K562 (cell line): ENCODE results near the gene MIDN. TPM values are rescaled to one million over a fixed set of nuclear protein-coding genes. Genes with fewer than 3 reads are reported as not detected.

ENCODE experiments used
- ATAC-seq: fragments of 200-7000 bp; cut with Tn5 transposase; 3 replicates; pipeline ENCODE4 v1.9.1; 2020; ENCODE audit warnings: moderate library complexity
- BruUV-seq: library from RNA; stranded (reverse); fragments of 400-500 nt; replicated peaks from 2 replicates; lab custom pipeline; 2021; lab: Mats Ljungman, UMichigan
- CTCF ChIA-PET: fragments of 300-600 bp; formaldehyde crosslinking; extraction: SDS; loops from one replicate; lab custom pipeline; 2021; ENCODE audit warnings: low intra/inter-chr PET ratio; lab: Yijun Ruan, JAX
- POLR2A ChIA-PET: fragments of 300-600, 350-650 bp; sonication (Branson Sonifier 250); formaldehyde crosslinking; extraction: SDS; loops from one replicate; lab custom pipeline; 2021; ENCODE audit warnings: antibody characterized with exemption, inconsistent platforms; lab: Yijun Ruan, JAX
- DNase-seq, 4 experiments: peaks; one replicate each; pipeline versions ENCODE4 v3.0.0 to v3.0.0-alpha.2; 2011 to 2018; ENCODE audit warnings: low spot score in 3 of 4, mixed read lengths in 3 of 4; ENCODE audit errors: extremely low read depth in 1 of 4
- FAIRE-seq: peaks from 2 replicates; lab custom pipeline; 2011; peaks lifted over from hg19 to GRCh38; lab: Jason Lieb, UNC
- H2AFZ ChIP-seq: 2 replicates; pipeline ENCODE4 v1.6.0; 2011; ENCODE audit warnings: low read depth, low read length, control low read depth, inconsistent platforms
- H3K27ac ChIP-seq: fragments of 200-600 bp; 3 replicates; pipeline ENCODE4 v1.8.0; 2011; ENCODE audit warnings: low read depth, mild to moderate bottlenecking, control low read depth, inconsistent platforms, low read length, moderate library complexity, mixed read lengths; ENCODE audit errors: extremely low read depth
- H3K27me3 ChIP-seq, 2 experiments: fragments of 300-600 bp in 1 of 2; 2 replicates in 1 of 2; 3 replicates in 1 of 2; pipeline versions ENCODE4 v1.6.0 to v1.8.0; 2011; ENCODE audit warnings: inconsistent platforms in 2 of 2, low read length in 2 of 2, mild to moderate bottlenecking in 1 of 2, mixed read lengths in 1 of 2, moderate library complexity in 1 of 2; ENCODE audit not compliant: control insufficient read depth in 2 of 2, insufficient read depth in 2 of 2
- H3K36me3 ChIP-seq: fragments of 300-600 bp; 3 replicates; pipeline ENCODE4 v1.8.0; 2011; ENCODE audit warnings: mild to moderate bottlenecking, low read length, inconsistent platforms; ENCODE audit not compliant: control insufficient read depth, insufficient read depth
- H3K4me1 ChIP-seq, 2 experiments: fragments of 200-600 bp in 1 of 2; replicated peaks in 1 of 2; 2 replicates in 1 of 2; 3 replicates in 1 of 2; pipeline versions ENCODE4 v1.5.1 to v1.8.0; 2011; ENCODE audit warnings: inconsistent platforms in 2 of 2, low read length in 2 of 2, mild to moderate bottlenecking in 1 of 2, mixed read lengths in 1 of 2, moderate library complexity in 1 of 2; ENCODE audit not compliant: control insufficient read depth in 2 of 2, insufficient read depth in 2 of 2
- H3K4me2 ChIP-seq: 2 replicates; pipeline ENCODE4 v1.6.1; 2011; ENCODE audit warnings: low read length, control low read depth, inconsistent platforms, mixed read lengths; ENCODE audit not compliant: insufficient read depth
- H3K4me3 ChIP-seq: fragments of 200-600 bp; sonication (generic), shearing (Covaris generic); 2 replicates; pipeline ENCODE4 v1.5.1; 2016; ENCODE audit warnings: control low read depth, inconsistent platforms
- H3K79me2 ChIP-seq: fragments of 200-600 bp; 3 replicates; pipeline ENCODE4 v1.8.0; 2011; ENCODE audit warnings: low read length, inconsistent platforms; ENCODE audit not compliant: control insufficient read depth, insufficient read depth
- H3K9ac ChIP-seq, 2 experiments: 2 replicates each; pipeline versions ENCODE4 v1.6.0 to v1.6.1; 2011; ENCODE audit warnings: low read depth in 2 of 2, low read length in 2 of 2, control low read depth in 1 of 2, inconsistent platforms in 1 of 2, mild to moderate bottlenecking in 1 of 2, mixed read lengths in 1 of 2; ENCODE audit not compliant: insufficient read depth in 1 of 2
- H3K9me1 ChIP-seq: one replicate; pipeline ENCODE4 v1.6.0; 2011; ENCODE audit warnings: inconsistent platforms, mild to moderate bottlenecking, low read length, moderate library complexity; ENCODE audit not compliant: control insufficient read depth, insufficient read depth
- H3K9me3 ChIP-seq: replicated peaks from 2 replicates; pipeline ENCODE4 v1.5.1; 2011; ENCODE audit warnings: low read depth, low read length, inconsistent platforms; ENCODE audit not compliant: control insufficient read depth, insufficient read depth
- H4K20me1 ChIP-seq: replicated peaks from 2 replicates; pipeline ENCODE4 v1.6.1; 2011; ENCODE audit warnings: low read length, inconsistent platforms, mixed read lengths; ENCODE audit not compliant: control insufficient read depth, insufficient read depth
- CTCF ChIP-seq, 3 experiments: IDR thresholded peaks in 2 of 3; conservative IDR thresholded peaks in 1 of 3; 2 replicates each; pipeline ENCODE4 v1.5.1; 2011 to 2012; ENCODE audit warnings: low read length in 3 of 3, mild to moderate bottlenecking in 3 of 3, control low read depth in 2 of 3, improper control_type of control experiment in 1 of 3, inconsistent platforms in 1 of 3, low read depth in 1 of 3, mixed read lengths in 1 of 3, moderate library complexity in 1 of 3; ENCODE audit not compliant: insufficient read depth in 2 of 3
- EGR1 ChIP-seq: fragments of 450-650 bp; conservative IDR thresholded peaks from 2 replicates; pipeline ENCODE4 v1.6.1; 2017; ENCODE audit warnings: mild to moderate bottlenecking
- SMAD4 ChIP-seq: fragments of 250-450 bp; sonication (Bioruptor Pico); conservative IDR thresholded peaks from 2 replicates; pipeline ENCODE4 v1.8.0; 2021; ENCODE audit warnings: inconsistent platforms, mild to moderate bottlenecking, moderate library complexity
- SMARCA4 ChIP-seq: fragments of 450-650 bp; IDR thresholded peaks from 2 replicates; pipeline ENCODE4 v1.6.1; 2016
- SMARCE1 ChIP-seq: fragments of 450-650 bp; IDR thresholded peaks from 2 replicates; pipeline ENCODE4 v1.7.1; 2016; ENCODE audit warnings: mild to moderate bottlenecking
- TEAD4 ChIP-seq, 2 experiments: sonication (generic) in 1 of 2; formaldehyde crosslinking in 1 of 2; IDR thresholded peaks; 2 replicates each; pipeline versions ENCODE4 v1.6.1 to v1.8.0; 2012 to 2022; ENCODE audit warnings: borderline replicate concordance in 1 of 2, inconsistent platforms in 1 of 2, low read length in 1 of 2, mild to moderate bottlenecking in 1 of 2, missing genetic modification reagents in 1 of 2
- YBX1 ChIP-seq: fragments of 450-650 bp; IDR thresholded peaks from 2 replicates; pipeline ENCODE4 v1.7.1; 2016; ENCODE audit warnings: mild to moderate bottlenecking
- ZBTB7A ChIP-seq: IDR thresholded peaks from 2 replicates; pipeline ENCODE4 v1.6.1; 2011; ENCODE audit warnings: low read depth, mild to moderate bottlenecking, low read length, moderate library complexity, borderline replicate concordance; ENCODE audit not compliant: control insufficient read depth
- ZNF764 ChIP-seq: fragments of 250-450 bp; sonication (Bioruptor Pico); IDR thresholded peaks from 2 replicates; pipeline ENCODE4 v1.4.0; 2020; ENCODE audit warnings: low read depth, mild to moderate bottlenecking, moderate library complexity
- WGBS: fragments of 100-300 bp; shearing (Covaris generic); methylation state at CpG from one replicate; pipeline ENCODE4 v1.1.6; 2016; ENCODE audit warnings: low coverage, mixed read lengths; ENCODE audit not compliant: insufficient coverage; ENCODE audit errors: missing lambda C conversion rate; 5-methylcytosine and 5-hydroxymethylcytosine counted together
- in situ Hi-C: fragments of 300-500 bp; cut with MboI; formaldehyde crosslinking; loops from 4 replicates; pipeline ENCODE4 v1.15.0; 2018; ENCODE audit warnings: inconsistent platforms, mixed read lengths
- intact Hi-C: fragments of 100-400 bp; cut with micrococcal nuclease; formaldehyde crosslinking; loops from 2 replicates; pipeline ENCODE4 v1.14.2; 2022
- polyA plus RNA-seq, 8 experiments: library from polyadenylated mRNA; depleted of rRNA in 4 of 8; stranded (reverse) in 5 of 8; unstranded in 3 of 8; fragments of >200 nt; fragmentation: Nextera tagmentation in 2 of 8; fragmentation: Illumina TruSeq in 1 of 8; extraction: Ambion mirVana in 2 of 8; extraction: Trizol in 1 of 8; gene quantifications; 2 replicates each; pipeline versions ENCODE4 v1.2.1 to v1.2.3, GENCODE V29; 2011 to 2014; ENCODE audit warnings: inconsistent platforms in 1 of 8, missing spikeins in 1 of 8
- total RNA-seq, 7 experiments: library from RNA; depleted of rRNA in 6 of 7; stranded (reverse); fragments of >200 nt in 6 of 7; fragmentation: Illumina TruSeq in 2 of 7; extraction: Trizol in 2 of 7; gene quantifications; 2 replicates each; pipeline versions ENCODE4 v1.2.1 to v1.2.3, GENCODE V29; 2011 to 2021; ENCODE audit warnings: low replicate concordance in 1 of 7
- TF ChIP-seq, protein P1 (sequence below): IDR thresholded peaks from 2 replicates; pipeline ENCODE4 v1.6.1; 2011; ENCODE audit warnings: borderline replicate concordance, low read depth, mild to moderate bottlenecking, moderate library complexity, low read length; ENCODE audit not compliant: insufficient read depth, poor library complexity, severe bottlenecking
- TF ChIP-seq, protein P2 (sequence below): fragments of 450-650 bp; IDR thresholded peaks from 2 replicates; pipeline ENCODE4 v1.6.1; 2018; ENCODE audit not compliant: partially characterized antibody
- TF ChIP-seq, protein P3 (sequence below): fragments of 450-650 bp; IDR thresholded peaks from one replicate; pipeline ENCODE4 v1.6.1; 2018; ENCODE audit warnings: mild to moderate bottlenecking, moderate library complexity; ENCODE audit not compliant: partially characterized antibody

MIDN gene
- total and polyA plus RNA-seq, 9 of the 15 experiments (the other 6 are each of a cell fraction or from before 2014, with no cell fraction given): 0.17 to 120 (median 10.1) TPM

DNA sequence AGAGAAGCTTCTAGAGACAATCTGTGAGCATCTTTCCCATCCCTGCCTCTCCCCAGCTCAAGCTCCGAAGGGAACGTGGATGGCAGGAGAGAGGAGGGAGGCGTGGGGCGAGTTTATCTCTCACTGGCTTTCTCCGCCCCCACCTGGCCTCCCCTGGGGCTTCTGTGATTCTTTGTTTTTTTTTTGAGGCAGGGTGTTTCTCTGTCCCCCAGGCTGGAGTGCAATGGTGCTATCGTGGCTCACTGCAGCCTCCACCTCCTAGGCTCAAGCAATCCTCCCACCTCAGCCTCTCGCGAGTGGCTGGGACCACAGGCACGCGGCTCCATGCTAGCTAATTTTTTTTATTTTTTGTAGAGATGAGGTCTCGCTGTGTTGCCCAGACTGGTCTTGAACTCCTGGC is 60.3 kb downstream of the MIDN start:
- intact Hi-C loops (no loop called here), in situ Hi-C loops (no loop called here)
- Histone ChIP-seq H3K4me1 (peaks cover 6 to 75% of the 10 kb centered on the region in 2 experiments), H3K9me3 (no peaks in the 10 kb centered on the region), H3K4me3 (no peak overlapping the region), H3K36me3 (no peaks in the 10 kb centered on the region), H3K27ac (no peak overlapping the region), H3K27me3 (no peaks in the 10 kb centered on the region), H3K9ac (peak overlapping the region; percentile 12 to 93; a peak in 2 of 4 replicates), H3K4me2 (peak overlapping the region; percentile 95), H2AFZ (no peak overlapping the region), H4K20me1 (peaks cover 8% of the 10 kb centered on the region; the same call in 1 of the 2 replicates), H3K79me2 (peaks cover 16% of the 10 kb centered on the region; the same call in 2 of the 3 replicates), H3K9me1 (no peaks in the 10 kb centered on the region)
- 6% methylated on average over 11 of the region's 11 CpGs for WGBS
- ChIA-PET CTCF (no interaction called here), POLR2A (interaction anchor here (0.5 to 1.6 kb wide), 7 partner anchors 8 to 63 kb away, joined by 3 to 5 read pairs (median 5); partner anchors contain the start of gene CIRBP)
- peak in 3 of 4 experiments; percentile 45 to 75 (median 63) for DNase-seq
- peak; percentile 69 for FAIRE-seq
- no TSS peak for BruUV-seq
- ATAC-seq: peak; percentile 69
- TF ChIP-seq SMARCE1 (0 out of 2 replicates have a peak, but pooled peaks have one; percentile 12), YBX1 (no peak), TEAD4 (IDR thresholded peaks at IDR 0.05; ENCODE audit: low read length) (no peak), TEAD4 (CRISPR knock-in tag; IDR thresholded peaks at IDR 0.05; ENCODE audit: borderline replicate concordance) (no peak), SMAD4 (CRISPR knock-in tag) (0 out of 2 replicates have a peak, but pooled peaks have one; percentile 12), ZNF764 (CRISPR knock-in tag) (no peak), CTCF (IDR thresholded peaks at IDR 0.05 in 2 of 3, conservative IDR thresholded peaks at IDR 0.05 in 1 of 3; ENCODE audit: insufficient read depth in 2 of 3, low read depth in 1 of 3, low read length in 3 of 3) (peak in 2 of 3 experiments; percentile 9 to 15; a peak in 2 of 6 replicates), ZBTB7A (peak; percentile 64; the same call in 1 of the 2 replicates), SMARCA4 (peak; percentile 31; the same call in 1 of the 2 replicates), EGR1 (peak; percentile 80)
- TF ChIP-seq, protein P1, sequence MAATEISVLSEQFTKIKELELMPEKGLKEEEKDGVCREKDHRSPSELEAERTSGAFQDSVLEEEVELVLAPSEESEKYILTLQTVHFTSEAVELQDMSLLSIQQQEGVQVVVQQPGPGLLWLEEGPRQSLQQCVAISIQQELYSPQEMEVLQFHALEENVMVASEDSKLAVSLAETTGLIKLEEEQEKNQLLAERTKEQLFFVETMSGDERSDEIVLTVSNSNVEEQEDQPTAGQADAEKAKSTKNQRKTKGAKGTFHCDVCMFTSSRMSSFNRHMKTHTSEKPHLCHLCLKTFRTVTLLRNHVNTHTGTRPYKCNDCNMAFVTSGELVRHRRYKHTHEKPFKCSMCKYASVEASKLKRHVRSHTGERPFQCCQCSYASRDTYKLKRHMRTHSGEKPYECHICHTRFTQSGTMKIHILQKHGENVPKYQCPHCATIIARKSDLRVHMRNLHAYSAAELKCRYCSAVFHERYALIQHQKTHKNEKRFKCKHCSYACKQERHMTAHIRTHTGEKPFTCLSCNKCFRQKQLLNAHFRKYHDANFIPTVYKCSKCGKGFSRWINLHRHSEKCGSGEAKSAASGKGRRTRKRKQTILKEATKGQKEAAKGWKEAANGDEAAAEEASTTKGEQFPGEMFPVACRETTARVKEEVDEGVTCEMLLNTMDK: no peak
- TF ChIP-seq, protein P2, sequence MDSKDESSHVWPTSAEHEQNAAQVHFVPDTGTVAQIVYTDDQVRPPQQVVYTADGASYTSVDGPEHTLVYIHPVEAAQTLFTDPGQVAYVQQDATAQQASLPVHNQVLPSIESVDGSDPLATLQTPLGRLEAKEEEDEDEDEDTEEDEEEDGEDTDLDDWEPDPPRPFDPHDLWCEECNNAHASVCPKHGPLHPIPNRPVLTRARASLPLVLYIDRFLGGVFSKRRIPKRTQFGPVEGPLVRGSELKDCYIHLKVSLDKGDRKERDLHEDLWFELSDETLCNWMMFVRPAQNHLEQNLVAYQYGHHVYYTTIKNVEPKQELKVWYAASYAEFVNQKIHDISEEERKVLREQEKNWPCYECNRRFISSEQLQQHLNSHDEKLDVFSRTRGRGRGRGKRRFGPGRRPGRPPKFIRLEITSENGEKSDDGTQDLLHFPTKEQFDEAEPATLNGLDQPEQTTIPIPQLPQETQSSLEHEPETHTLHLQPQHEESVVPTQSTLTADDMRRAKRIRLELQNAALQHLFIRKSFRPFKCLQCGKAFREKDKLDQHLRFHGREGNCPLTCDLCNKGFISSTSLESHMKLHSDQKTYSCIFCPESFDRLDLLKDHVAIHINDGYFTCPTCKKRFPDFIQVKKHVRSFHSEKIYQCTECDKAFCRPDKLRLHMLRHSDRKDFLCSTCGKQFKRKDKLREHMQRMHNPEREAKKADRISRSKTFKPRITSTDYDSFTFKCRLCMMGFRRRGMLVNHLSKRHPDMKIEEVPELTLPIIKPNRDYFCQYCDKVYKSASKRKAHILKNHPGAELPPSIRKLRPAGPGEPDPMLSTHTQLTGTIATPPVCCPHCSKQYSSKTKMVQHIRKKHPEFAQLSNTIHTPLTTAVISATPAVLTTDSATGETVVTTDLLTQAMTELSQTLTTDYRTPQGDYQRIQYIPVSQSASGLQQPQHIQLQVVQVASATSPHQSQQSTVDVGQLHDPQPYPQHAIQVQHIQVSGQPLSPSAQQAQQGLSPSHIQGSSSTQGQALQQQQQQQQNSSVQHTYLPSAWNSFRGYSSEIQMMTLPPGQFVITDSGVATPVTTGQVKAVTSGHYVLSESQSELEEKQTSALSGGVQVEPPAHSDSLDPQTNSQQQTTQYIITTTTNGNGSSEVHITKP: peak; percentile 17
- TF ChIP-seq, protein P3, sequence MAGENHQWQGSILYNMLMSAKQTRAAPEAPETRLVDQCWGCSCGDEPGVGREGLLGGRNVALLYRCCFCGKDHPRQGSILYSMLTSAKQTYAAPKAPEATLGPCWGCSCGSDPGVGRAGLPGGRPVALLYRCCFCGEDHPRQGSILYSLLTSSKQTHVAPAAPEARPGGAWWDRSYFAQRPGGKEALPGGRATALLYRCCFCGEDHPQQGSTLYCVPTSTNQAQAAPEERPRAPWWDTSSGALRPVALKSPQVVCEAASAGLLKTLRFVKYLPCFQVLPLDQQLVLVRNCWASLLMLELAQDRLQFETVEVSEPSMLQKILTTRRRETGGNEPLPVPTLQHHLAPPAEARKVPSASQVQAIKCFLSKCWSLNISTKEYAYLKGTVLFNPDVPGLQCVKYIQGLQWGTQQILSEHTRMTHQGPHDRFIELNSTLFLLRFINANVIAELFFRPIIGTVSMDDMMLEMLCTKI: no peak
